PC-3 (cell line): Measurements from ENCODE around the gene HNRNPAB. TPM values are rescaled to one million over a fixed set of nuclear protein-coding genes. Genes with fewer than 3 reads are reported as not detected.

Source experiments
- ATAC-seq: fragments of 200-7000 bp; cut with Tn5 transposase; 2 replicates; pipeline ENCODE4 v1.9.1; 2020; ENCODE audit warnings: mild to moderate bottlenecking, moderate library complexity
- BruUV-seq: library from RNA; stranded (reverse); fragments of 400-500 nt; replicated peaks from 2 replicates; lab custom pipeline; 2021; lab: Mats Ljungman, UMichigan
- CTCF ChIA-PET: fragments of 300-600 bp; sonication (Branson Sonifier 250); formaldehyde crosslinking; loops from one replicate; lab custom pipeline; 2022; ENCODE audit warnings: antibody characterized with exemption; lab: Charles Lee
- POLR2A ChIA-PET: fragments of 300-600 bp; sonication (Branson Sonifier 250); formaldehyde crosslinking; loops from one replicate; lab custom pipeline; 2022; ENCODE audit warnings: antibody characterized with exemption; ENCODE audit not compliant: unreplicated experiment; lab: Charles Lee
- DNase-seq: peaks from one replicate; pipeline ENCODE4 v3.0.0-alpha.2; 2015
- H2AFZ ChIP-seq: fragments of 300-600 bp; sonication (generic); 2 replicates; pipeline ENCODE4 v1.6.0; 2016; ENCODE audit warnings: antibody characterized with exemption, low read length
- H3F3A ChIP-seq: fragments of 300-600 bp; sonication (generic); one replicate; pipeline ENCODE4 v1.6.0; 2017; ENCODE audit warnings: antibody characterized with exemption, low read length, control low read depth, mild to moderate bottlenecking; ENCODE audit not compliant: unreplicated experiment
- H3K27ac ChIP-seq: fragments of 300-600 bp; sonication (generic); 2 replicates; pipeline ENCODE4 v1.5.1; 2016; ENCODE audit warnings: mild to moderate bottlenecking, low read length
- H3K27me3 ChIP-seq: fragments of 300-600 bp; sonication (generic); 2 replicates; pipeline ENCODE4 v1.6.1; 2016; ENCODE audit warnings: low read length, mixed read lengths
- H3K36me3 ChIP-seq: fragments of 300-600 bp; sonication (generic); 2 replicates; pipeline ENCODE4 v1.6.1; 2016; ENCODE audit warnings: low read depth, mixed run types, low read length, mixed read lengths
- H3K4me1 ChIP-seq: fragments of 300-600 bp; sonication (generic); 2 replicates; pipeline ENCODE4 v1.5.1; 2016; ENCODE audit warnings: low read length; ENCODE audit not compliant: insufficient read depth
- H3K4me2 ChIP-seq: fragments of 300-600 bp; sonication (generic); 2 replicates; pipeline ENCODE4 v1.6.0; 2016; ENCODE audit warnings: low read length
- H3K4me3 ChIP-seq: fragments of 300-600 bp; sonication (generic); 2 replicates; pipeline ENCODE4 v1.5.1; 2016; ENCODE audit warnings: mild to moderate bottlenecking, low read length, mixed read lengths
- H3K79me2 ChIP-seq: fragments of 300-600 bp; sonication (generic); 2 replicates; pipeline ENCODE4 v1.6.1; 2017; ENCODE audit warnings: low read length, mixed read lengths
- H3K9ac ChIP-seq: fragments of 300-600 bp; sonication (generic); 2 replicates; pipeline ENCODE4 v1.6.0; 2016; ENCODE audit warnings: mild to moderate bottlenecking, low read length
- H3K9me2 ChIP-seq: fragments of 300-600 bp; sonication (generic); replicated peaks from 2 replicates; pipeline ENCODE4 v1.6.1; 2016; ENCODE audit warnings: mixed run types, low read length, mixed read lengths
- H3K9me3 ChIP-seq: fragments of 300-600 bp; sonication (generic); 2 replicates; pipeline ENCODE4 v1.6.1; 2016; ENCODE audit warnings: low read length, mixed read lengths
- H4K20me1 ChIP-seq: fragments of 300-600 bp; sonication (generic); 2 replicates; pipeline ENCODE4 v1.6.1; 2016; ENCODE audit warnings: low read length, mixed read lengths
- EZH2 ChIP-seq: fragments of 300-600 bp; sonication (generic); IDR thresholded peaks from one replicate; pipeline ENCODE4 v1.6.1; 2017; ENCODE audit warnings: antibody characterized with exemption, mild to moderate bottlenecking, low read length; ENCODE audit not compliant: unreplicated experiment
- EZH2phosphoT487 ChIP-seq: fragments of 300-600 bp; sonication (generic); IDR thresholded peaks from 2 replicates; pipeline ENCODE4 v1.6.1; 2018; ENCODE audit warnings: mild to moderate bottlenecking, antibody characterized with exemption, low read length, borderline replicate concordance
- intact Hi-C: fragments of 100-400 bp; cut with micrococcal nuclease; formaldehyde crosslinking; loops from 2 replicates; pipeline ENCODE4 v1.9.0; 2023
- total RNA-seq: library from RNA; depleted of rRNA; stranded (reverse); fragments of >200 nt; gene quantifications from 2 replicates; pipeline ENCODE4 v1.2.3, GENCODE V29; 2014
- TF ChIP-seq, protein P1 (sequence below): fragments of 300-600 bp; sonication (generic); conservative IDR thresholded peaks from 2 replicates; pipeline ENCODE4 v1.5.1; 2017; ENCODE audit warnings: antibody characterized with exemption, low read depth, mild to moderate bottlenecking, low read length

HNRNPAB gene
- total RNA-seq, 1 experiment from 2014 or later, result 231 TPM

GRCh38 chr5:178247481-178248456 is 43.4 kb downstream of the HNRNPAB start:
- no peak overlapping the region for H3K9ac ChIP-seq
- DNase-seq (no peak), ATAC-seq (no peak)
- no TSS peak for BruUV-seq
- TF ChIP-seq, protein P1, sequence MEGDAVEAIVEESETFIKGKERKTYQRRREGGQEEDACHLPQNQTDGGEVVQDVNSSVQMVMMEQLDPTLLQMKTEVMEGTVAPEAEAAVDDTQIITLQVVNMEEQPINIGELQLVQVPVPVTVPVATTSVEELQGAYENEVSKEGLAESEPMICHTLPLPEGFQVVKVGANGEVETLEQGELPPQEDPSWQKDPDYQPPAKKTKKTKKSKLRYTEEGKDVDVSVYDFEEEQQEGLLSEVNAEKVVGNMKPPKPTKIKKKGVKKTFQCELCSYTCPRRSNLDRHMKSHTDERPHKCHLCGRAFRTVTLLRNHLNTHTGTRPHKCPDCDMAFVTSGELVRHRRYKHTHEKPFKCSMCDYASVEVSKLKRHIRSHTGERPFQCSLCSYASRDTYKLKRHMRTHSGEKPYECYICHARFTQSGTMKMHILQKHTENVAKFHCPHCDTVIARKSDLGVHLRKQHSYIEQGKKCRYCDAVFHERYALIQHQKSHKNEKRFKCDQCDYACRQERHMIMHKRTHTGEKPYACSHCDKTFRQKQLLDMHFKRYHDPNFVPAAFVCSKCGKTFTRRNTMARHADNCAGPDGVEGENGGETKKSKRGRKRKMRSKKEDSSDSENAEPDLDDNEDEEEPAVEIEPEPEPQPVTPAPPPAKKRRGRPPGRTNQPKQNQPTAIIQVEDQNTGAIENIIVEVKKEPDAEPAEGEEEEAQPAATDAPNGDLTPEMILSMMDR, result no peak
- no peak for TF ChIP-seq EZH2
- TF ChIP-seq EZH2phosphoT487, result no peak
- H3K79me2 ChIP-seq, result no peaks in the 10 kb centered on the region
- no peaks in the 10 kb centered on the region for H3K36me3 ChIP-seq
- no peak overlapping the region for H2AFZ ChIP-seq
- no peak overlapping the region for H3K4me3 ChIP-seq
- no peaks in the 10 kb centered on the region for H3F3A ChIP-seq
- H3K9me2 ChIP-seq, result no peaks in the 10 kb centered on the region
- no peaks in the 10 kb centered on the region for H4K20me1 ChIP-seq
- POLR2A ChIA-PET, result no interaction called here
- CTCF ChIA-PET, result no interaction called here
- H3K27ac ChIP-seq, result no peak overlapping the region
- H3K9me3 ChIP-seq, result no peaks in the 10 kb centered on the region
- no peaks in the 10 kb centered on the region for H3K4me1 ChIP-seq
- H3K27me3 ChIP-seq, result no peaks in the 10 kb centered on the region
- H3K4me2 ChIP-seq, result no peak overlapping the region
- intact Hi-C loops, result no loop called here

DNA sequence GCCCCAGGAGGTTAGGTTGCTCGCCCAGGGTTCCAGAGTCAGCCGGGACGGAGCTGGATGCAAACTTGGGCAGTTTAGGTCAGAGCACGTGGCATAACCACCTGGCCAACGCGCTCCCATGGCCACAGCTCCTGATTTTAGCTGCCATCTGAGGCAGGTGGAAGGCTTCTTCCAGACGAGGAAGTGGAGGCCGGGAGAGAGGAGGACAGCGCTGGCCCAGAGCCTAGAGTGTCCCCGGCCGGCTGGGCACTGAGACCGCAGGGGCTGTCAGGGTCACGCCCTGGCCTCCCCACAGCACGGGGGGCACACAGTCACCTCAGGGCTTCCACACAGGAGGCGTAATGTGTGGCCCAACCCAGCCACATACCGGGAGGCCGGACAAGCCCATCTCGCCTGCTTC is 44.4 kb downstream of the HNRNPAB start:
- no peaks in the 10 kb centered on the region for H3K79me2 ChIP-seq
- CTCF ChIA-PET, result no interaction called here
- TF ChIP-seq EZH2 (no peak), EZH2phosphoT487 (no peak)
- TF ChIP-seq, protein P1, result no peak
- intact Hi-C loops, result no loop called here
- no peak for DNase-seq
- no peak for ATAC-seq
- H3K9me3 ChIP-seq, result no peaks in the 10 kb centered on the region
- H3K27me3 ChIP-seq, result no peaks in the 10 kb centered on the region
- H3K9me2 ChIP-seq, result no peaks in the 10 kb centered on the region
- no peak overlapping the region for H2AFZ ChIP-seq
- POLR2A ChIA-PET, result no interaction called here
- no peak overlapping the region for H3K27ac ChIP-seq
- no peak overlapping the region for H3K4me2 ChIP-seq
- no peaks in the 10 kb centered on the region for H3F3A ChIP-seq
- no peaks in the 10 kb centered on the region for H3K36me3 ChIP-seq
- H3K4me3 ChIP-seq, result no peak overlapping the region
- no peaks in the 10 kb centered on the region for H3K4me1 ChIP-seq
- no TSS peak for BruUV-seq
- H3K9ac ChIP-seq, result no peak overlapping the region
- no peaks in the 10 kb centered on the region for H4K20me1 ChIP-seq
